Peyer's patch (tissue), 4 donors: ENCODE data around the gene ATF6. TPM values are rescaled to one million over a fixed set of nuclear protein-coding genes. Genes with fewer than 3 reads are reported as not detected.

ENCODE experiments used
- DNase-seq, 3 donors: peaks; one replicate each; pipeline ENCODE4 v3.0.0-alpha.2; 2017 to 2019
- H3K27ac ChIP-seq, 4 donors: fragments of 200-600 bp; sonication (generic); one replicate each; pipeline ENCODE4 v1.5.1; 2016 to 2019
- H3K27me3 ChIP-seq, 2 donors: fragments of 200-600 bp; sonication (generic); one replicate each; pipeline ENCODE4 v1.5.1; 2019
- H3K36me3 ChIP-seq, 3 donors: fragments of 200-600 bp; sonication (generic); one replicate each; pipeline ENCODE4 v1.5.1; 2016 to 2019
- H3K4me1 ChIP-seq, 4 donors: fragments of 200-600 bp; sonication (generic); one replicate each; pipeline ENCODE4 v1.5.1; 2016 to 2019
- H3K4me3 ChIP-seq, 4 donors: fragments of 200-600 bp; sonication (generic); 1 replicate in 3 of 4; 2 replicates in 1 of 4; pipeline ENCODE4 v1.5.1; 2016 to 2019; ENCODE audit warnings: mild to moderate bottlenecking in 1 of 4
- H3K9me3 ChIP-seq, 4 donors: fragments of 200-600 bp; sonication (generic); one replicate each; pipeline ENCODE4 v1.5.1; 2016 to 2019; ENCODE audit warnings: mild to moderate bottlenecking in 1 of 4
- POLR2A ChIP-seq, 2 donors: fragments of 450-650 bp; IDR thresholded peaks; one replicate each; pipeline ENCODE4 v1.5.1; 2017; ENCODE audit warnings: antibody characterized with exemption in 2 of 2, mild to moderate bottlenecking in 2 of 2, moderate library complexity in 2 of 2
- total RNA-seq, 4 donors: library from RNA; depleted of rRNA; stranded (reverse); fragments of >200 nt; gene quantifications; one replicate each; pipeline ENCODE4 v1.1.0, GENCODE V29; 2016
- TF ChIP-seq, protein P1 (sequence below), 6 experiments: fragments of 450-650 bp in 4 of 6; fragments of 200-600 bp in 2 of 6; sonication (generic) in 1 of 6; IDR thresholded peaks; one replicate each; pipeline ENCODE4 v1.5.1; 2017 to 2019; ENCODE audit warnings: antibody characterized with exemption in 6 of 6, mild to moderate bottlenecking in 3 of 6, moderate library complexity in 1 of 6

Gene ATF6
- total RNA-seq, 4 donors from 2014 or later = 15.5 to 21.4 (median 20.8) TPM

GRCh38 chr1:161936786-161937185, 170.7 kb downstream of the ATF6 start:
- H3K36me3 ChIP-seq = no peaks in the 10 kb centered on the region
- no peaks in the 10 kb centered on the region for H3K27me3 ChIP-seq
- H3K9me3 ChIP-seq = no peaks in the 10 kb centered on the region
- H3K4me1 ChIP-seq = no peaks in the 10 kb centered on the region
- no peak overlapping the region for H3K4me3 ChIP-seq
- DNase-seq = no peak
- no peak overlapping the region for H3K27ac ChIP-seq
- TF ChIP-seq, protein P1, sequence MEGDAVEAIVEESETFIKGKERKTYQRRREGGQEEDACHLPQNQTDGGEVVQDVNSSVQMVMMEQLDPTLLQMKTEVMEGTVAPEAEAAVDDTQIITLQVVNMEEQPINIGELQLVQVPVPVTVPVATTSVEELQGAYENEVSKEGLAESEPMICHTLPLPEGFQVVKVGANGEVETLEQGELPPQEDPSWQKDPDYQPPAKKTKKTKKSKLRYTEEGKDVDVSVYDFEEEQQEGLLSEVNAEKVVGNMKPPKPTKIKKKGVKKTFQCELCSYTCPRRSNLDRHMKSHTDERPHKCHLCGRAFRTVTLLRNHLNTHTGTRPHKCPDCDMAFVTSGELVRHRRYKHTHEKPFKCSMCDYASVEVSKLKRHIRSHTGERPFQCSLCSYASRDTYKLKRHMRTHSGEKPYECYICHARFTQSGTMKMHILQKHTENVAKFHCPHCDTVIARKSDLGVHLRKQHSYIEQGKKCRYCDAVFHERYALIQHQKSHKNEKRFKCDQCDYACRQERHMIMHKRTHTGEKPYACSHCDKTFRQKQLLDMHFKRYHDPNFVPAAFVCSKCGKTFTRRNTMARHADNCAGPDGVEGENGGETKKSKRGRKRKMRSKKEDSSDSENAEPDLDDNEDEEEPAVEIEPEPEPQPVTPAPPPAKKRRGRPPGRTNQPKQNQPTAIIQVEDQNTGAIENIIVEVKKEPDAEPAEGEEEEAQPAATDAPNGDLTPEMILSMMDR (IDR thresholded peaks at IDR 0.05) = no peak
- no peak for TF ChIP-seq POLR2A (IDR thresholded peaks at IDR 0.05)

GRCh38 chr1:161940866-161941591, 174.9 kb downstream of the ATF6 start:
- no peak for TF ChIP-seq POLR2A (IDR thresholded peaks at IDR 0.05)
- TF ChIP-seq, protein P1 (IDR thresholded peaks at IDR 0.05) = no peak
- no peaks in the 10 kb centered on the region for H3K27me3 ChIP-seq
- H3K4me1 ChIP-seq = no peaks in the 10 kb centered on the region
- no peak for DNase-seq
- H3K36me3 ChIP-seq = no peaks in the 10 kb centered on the region
- no peaks in the 10 kb centered on the region for H3K9me3 ChIP-seq
- no peak overlapping the region for H3K4me3 ChIP-seq
- H3K27ac ChIP-seq = no peak overlapping the region

DNA sequence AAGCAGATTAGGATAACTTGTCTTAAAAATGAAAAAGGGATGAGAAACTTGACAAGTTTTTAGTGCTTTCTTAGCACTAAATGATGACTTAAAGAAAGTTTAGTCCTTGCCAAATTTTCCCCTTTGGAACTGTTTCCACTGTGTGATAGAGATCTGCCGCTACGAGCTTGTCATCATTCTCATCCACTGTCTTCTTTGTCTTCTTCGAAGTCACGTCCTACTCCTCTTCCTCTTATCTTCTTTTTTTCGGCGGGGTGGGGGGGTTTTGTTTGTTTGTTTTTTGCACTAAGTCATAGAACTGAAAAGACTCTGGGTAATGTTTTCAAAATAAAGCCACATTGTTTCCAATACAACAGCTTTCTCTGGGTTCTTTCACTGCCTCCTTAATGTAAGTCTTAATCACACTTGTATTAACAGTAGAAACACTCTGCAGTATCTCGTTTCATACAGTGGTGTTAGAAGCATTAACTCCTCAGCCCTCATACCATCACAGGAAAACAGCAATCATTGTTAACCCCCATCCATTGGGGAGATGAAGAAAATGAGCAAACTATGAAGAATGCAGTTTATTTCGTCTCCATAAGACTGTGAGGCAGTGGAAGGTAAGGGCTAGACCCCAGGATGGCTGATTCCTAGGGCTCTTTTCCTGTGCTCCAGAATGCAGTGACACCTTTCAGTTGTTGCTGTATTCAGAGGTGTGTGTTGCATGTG, 175.8 kb downstream of the ATF6 start:
- no peak for DNase-seq
- no peaks in the 10 kb centered on the region for H3K4me1 ChIP-seq
- H3K9me3 ChIP-seq = no peaks in the 10 kb centered on the region
- no peak overlapping the region for H3K27ac ChIP-seq
- no peaks in the 10 kb centered on the region for H3K36me3 ChIP-seq
- H3K4me3 ChIP-seq = no peak overlapping the region
- no peaks in the 10 kb centered on the region for H3K27me3 ChIP-seq
- TF ChIP-seq POLR2A (IDR thresholded peaks at IDR 0.05) = no peak
- TF ChIP-seq, protein P1 (IDR thresholded peaks at IDR 0.05) = no peak

- H3K27me3 ChIP-seq = no peaks in the 10 kb centered on the region
- TF ChIP-seq, protein P1 (IDR thresholded peaks at IDR 0.05) = no peak
- TF ChIP-seq POLR2A (IDR thresholded peaks at IDR 0.05) = no peak
- no peak for DNase-seq
- H3K4me1 ChIP-seq = no peaks in the 10 kb centered on the region
- no peaks in the 10 kb centered on the region for H3K9me3 ChIP-seq
- no peak overlapping the region for H3K4me3 ChIP-seq
- H3K27ac ChIP-seq = no peak overlapping the region
- H3K36me3 ChIP-seq = no peaks in the 10 kb centered on the region
These were observed 177.6 kb downstream of the ATF6 start for GRCh38 chr1:161943737-161944136.

- Histone ChIP-seq H3K27me3 (no peaks in the 10 kb centered on the region), H3K9me3 (no peaks in the 10 kb centered on the region), H3K27ac (no peak overlapping the region), H3K4me1 (no peaks in the 10 kb centered on the region), H3K4me3 (no peak overlapping the region), H3K36me3 (no peaks in the 10 kb centered on the region)
- no peak for DNase-seq
- TF ChIP-seq POLR2A (IDR thresholded peaks at IDR 0.05) = no peak
- TF ChIP-seq, protein P1 (IDR thresholded peaks at IDR 0.05) = no peak
These were observed 178.3 kb downstream of the ATF6 start for GRCh38 chr1:161944381-161944780.
